NB4 (cell line): ENCODE data around the gene RNU6-7.

Source experiments
- POLR2A ChIP-seq: IDR thresholded peaks from 2 replicates; pipeline ENCODE4 v1.6.1; 2011; ENCODE audit warnings: mild to moderate bottlenecking; ENCODE audit not compliant: insufficient read length; ENCODE audit errors: extremely low read depth
- TF ChIP-seq, protein P1 (sequence below): IDR thresholded peaks from one replicate; pipeline ENCODE4 v1.5.1; 2012; ENCODE audit warnings: low read depth, low read length
- TF ChIP-seq, protein P2 (sequence below): IDR thresholded peaks from 2 replicates; pipeline ENCODE4 v1.6.1; 2011; ENCODE audit warnings: low read depth, low read length

DNA sequence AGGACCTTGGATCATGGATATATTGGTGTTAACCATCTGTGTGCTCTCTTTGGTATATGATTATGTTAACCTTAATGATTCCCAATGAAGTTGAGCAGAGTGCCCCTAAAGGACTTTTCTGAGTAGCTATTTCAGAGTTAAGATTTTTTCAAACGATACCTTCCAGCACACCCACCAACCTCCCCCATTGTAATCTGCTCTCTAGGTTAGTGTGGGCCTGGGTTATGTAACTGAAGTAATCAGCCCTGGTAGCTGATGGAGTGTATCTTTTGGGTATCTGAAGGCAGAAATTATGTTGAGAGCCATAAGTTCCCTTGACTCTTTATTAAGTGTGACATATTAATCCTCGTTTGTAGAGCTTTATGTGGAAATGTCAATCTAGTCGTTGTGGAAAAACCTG, 48.8 kb downstream of the RNU6-7 start:
- TF ChIP-seq, protein P1, sequence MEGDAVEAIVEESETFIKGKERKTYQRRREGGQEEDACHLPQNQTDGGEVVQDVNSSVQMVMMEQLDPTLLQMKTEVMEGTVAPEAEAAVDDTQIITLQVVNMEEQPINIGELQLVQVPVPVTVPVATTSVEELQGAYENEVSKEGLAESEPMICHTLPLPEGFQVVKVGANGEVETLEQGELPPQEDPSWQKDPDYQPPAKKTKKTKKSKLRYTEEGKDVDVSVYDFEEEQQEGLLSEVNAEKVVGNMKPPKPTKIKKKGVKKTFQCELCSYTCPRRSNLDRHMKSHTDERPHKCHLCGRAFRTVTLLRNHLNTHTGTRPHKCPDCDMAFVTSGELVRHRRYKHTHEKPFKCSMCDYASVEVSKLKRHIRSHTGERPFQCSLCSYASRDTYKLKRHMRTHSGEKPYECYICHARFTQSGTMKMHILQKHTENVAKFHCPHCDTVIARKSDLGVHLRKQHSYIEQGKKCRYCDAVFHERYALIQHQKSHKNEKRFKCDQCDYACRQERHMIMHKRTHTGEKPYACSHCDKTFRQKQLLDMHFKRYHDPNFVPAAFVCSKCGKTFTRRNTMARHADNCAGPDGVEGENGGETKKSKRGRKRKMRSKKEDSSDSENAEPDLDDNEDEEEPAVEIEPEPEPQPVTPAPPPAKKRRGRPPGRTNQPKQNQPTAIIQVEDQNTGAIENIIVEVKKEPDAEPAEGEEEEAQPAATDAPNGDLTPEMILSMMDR: no peak
- no peak for TF ChIP-seq POLR2A
- TF ChIP-seq, protein P2, sequence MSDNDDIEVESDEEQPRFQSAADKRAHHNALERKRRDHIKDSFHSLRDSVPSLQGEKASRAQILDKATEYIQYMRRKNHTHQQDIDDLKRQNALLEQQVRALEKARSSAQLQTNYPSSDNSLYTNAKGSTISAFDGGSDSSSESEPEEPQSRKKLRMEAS: no peak
